Body of pancreas (tissue), 4 donors: ENCODE results near the gene RBM43.

ENCODE experiments used
- CTCF ChIP-seq, 7 experiments: fragments of 450-650 bp in 4 of 7; fragments of 200-600 bp in 3 of 7; sonication (generic) in 3 of 7; IDR thresholded peaks; one replicate each; pipeline ENCODE4 v1.5.1; 2016 to 2019; ENCODE audit warnings: antibody characterized with exemption in 7 of 7
- POLR2A ChIP-seq, 3 donors: fragments of 450-650 bp; IDR thresholded peaks; one replicate each; pipeline ENCODE4 v1.6.1; 2016; ENCODE audit warnings: antibody characterized with exemption in 3 of 3, mild to moderate bottlenecking in 2 of 3

GRCh38 chr2:151282401-151282800 lies 20.7 kb upstream of the RBM43 start:
- TF ChIP-seq CTCF (IDR thresholded peaks at IDR 0.05) (no peak), POLR2A (IDR thresholded peaks at IDR 0.05) (no peak)
